Measurements from ENCODE around the gene CYFIP1. TPM values are rescaled to one million over a fixed set of nuclear protein-coding genes. Genes with fewer than 3 reads are reported as not detected.

Gene CYFIP1
- total and polyA plus RNA-seq, 10 of the 15 experiments (the other 5 are each of a cell fraction or from before 2014, with no cell fraction given) = 3.5 to 46.2 (median 28.3) TPM

GRCh38 chr15:22973286-22973685, 6.9 kb downstream of the CYFIP1 start (continued):
- TF ChIP-seq HCFC1 (IDR thresholded peaks at IDR 0.05; ENCODE audit: low read length) (no peak), NFXL1 (IDR thresholded peaks at IDR 0.05; ENCODE audit: borderline replicate concordance) (no peak), CBFB (IDR thresholded peaks at IDR 0.05; ENCODE audit: low read depth) (no peak), ZNF384 (IDR thresholded peaks at IDR 0.05; ENCODE audit: borderline replicate concordance, low read depth, low read length) (0 out of 2 replicates have a peak, but pooled peaks have one; percentile 26), REST (IDR thresholded peaks at IDR 0.05; ENCODE audit: low read depth, low read length) (no peak), STAT1 (conservative IDR thresholded peaks at IDR 0.05) (no peak), MEF2A (IDR thresholded peaks at IDR 0.05; ENCODE audit: insufficient read depth, low read depth, low read length) (no peak), CBX5 (IDR thresholded peaks at IDR 0.05; ENCODE audit: low read depth) (no peak), LARP7 (IDR thresholded peaks at IDR 0.05) (no peak), ZSCAN29 (IDR thresholded peaks at IDR 0.05) (no peak), ZNF274 (IDR thresholded peaks at IDR 0.05; ENCODE audit: insufficient read depth, insufficient read length) (no peak), NBN (IDR thresholded peaks at IDR 0.05) (0 out of 2 replicates have a peak, but pooled peaks have one; percentile 43), SIX5 (IDR thresholded peaks at IDR 0.05; ENCODE audit: low read depth, low read length, severe bottlenecking) (no peak), SMAD5 (IDR thresholded peaks at IDR 0.05; ENCODE audit: low read depth) (no peak)

All from GM12878 (cell line).